Spinal cord (tissue), 10 donors: ENCODE results near the gene VARS1. TPM values are rescaled to one million over a fixed set of nuclear protein-coding genes. Genes with fewer than 3 reads are reported as not detected.

ENCODE experiments used
- DNase-seq, 6 donors: peaks; one replicate each; pipeline versions ENCODE4 v3.0.0 to v3.0.0-alpha.2; 2013 to 2015; ENCODE audit warnings: low spot score in 6 of 6, low read depth in 4 of 6
- H3K27ac ChIP-seq: one replicate; pipeline ENCODE4 v1.5.1; 2013; ENCODE audit warnings: low read depth, low read length, control low read depth
- H3K27me3 ChIP-seq: one replicate; pipeline ENCODE4 v1.6.1; 2013; ENCODE audit warnings: low read length; ENCODE audit not compliant: control insufficient read depth, insufficient read depth
- H3K36me3 ChIP-seq: one replicate; pipeline ENCODE4 v1.6.1; 2013; ENCODE audit warnings: low read length; ENCODE audit not compliant: control insufficient read depth, insufficient read depth
- H3K4me1 ChIP-seq: one replicate; pipeline ENCODE4 v1.6.1; 2013; ENCODE audit warnings: low read length; ENCODE audit not compliant: control insufficient read depth, insufficient read depth
- H3K4me3 ChIP-seq: one replicate; pipeline ENCODE4 v1.5.1; 2013; ENCODE audit warnings: low read depth, low read length, control low read depth
- H3K9me3 ChIP-seq: one replicate; pipeline ENCODE4 v1.6.1; 2013; ENCODE audit warnings: low read length; ENCODE audit not compliant: control insufficient read depth, insufficient read depth
- WGBS: methylation state at CpG from one replicate; pipeline ENCODE4 v1.1.5; 2013; ENCODE audit warnings: missing lambda C conversion rate; ENCODE audit not compliant: insufficient coverage; 5-methylcytosine and 5-hydroxymethylcytosine counted together
- polyA plus RNA-seq, 2 donors: library from polyadenylated mRNA; unstranded; fragments of 120-200 nt; gene quantifications; one replicate each; pipeline ENCODE4 v1.2.1, GENCODE V29; 2013; ENCODE audit not compliant: insufficient read length in 2 of 2
- total RNA-seq, 2 donors: library from RNA; depleted of rRNA in 1 of 2; stranded (reverse); fragments of 120-200 nt in 1 of 2; fragments of >200 nt in 1 of 2; gene quantifications; one replicate each; pipeline versions ENCODE4 v1.2.3 to v1.2.4, GENCODE V29; 2013 to 2014
- donor health status: healthy.

Gene VARS1
- total and polyA plus RNA-seq, 4 donors: 25.3 to 70.6 (median 50.8) TPM

DNA sequence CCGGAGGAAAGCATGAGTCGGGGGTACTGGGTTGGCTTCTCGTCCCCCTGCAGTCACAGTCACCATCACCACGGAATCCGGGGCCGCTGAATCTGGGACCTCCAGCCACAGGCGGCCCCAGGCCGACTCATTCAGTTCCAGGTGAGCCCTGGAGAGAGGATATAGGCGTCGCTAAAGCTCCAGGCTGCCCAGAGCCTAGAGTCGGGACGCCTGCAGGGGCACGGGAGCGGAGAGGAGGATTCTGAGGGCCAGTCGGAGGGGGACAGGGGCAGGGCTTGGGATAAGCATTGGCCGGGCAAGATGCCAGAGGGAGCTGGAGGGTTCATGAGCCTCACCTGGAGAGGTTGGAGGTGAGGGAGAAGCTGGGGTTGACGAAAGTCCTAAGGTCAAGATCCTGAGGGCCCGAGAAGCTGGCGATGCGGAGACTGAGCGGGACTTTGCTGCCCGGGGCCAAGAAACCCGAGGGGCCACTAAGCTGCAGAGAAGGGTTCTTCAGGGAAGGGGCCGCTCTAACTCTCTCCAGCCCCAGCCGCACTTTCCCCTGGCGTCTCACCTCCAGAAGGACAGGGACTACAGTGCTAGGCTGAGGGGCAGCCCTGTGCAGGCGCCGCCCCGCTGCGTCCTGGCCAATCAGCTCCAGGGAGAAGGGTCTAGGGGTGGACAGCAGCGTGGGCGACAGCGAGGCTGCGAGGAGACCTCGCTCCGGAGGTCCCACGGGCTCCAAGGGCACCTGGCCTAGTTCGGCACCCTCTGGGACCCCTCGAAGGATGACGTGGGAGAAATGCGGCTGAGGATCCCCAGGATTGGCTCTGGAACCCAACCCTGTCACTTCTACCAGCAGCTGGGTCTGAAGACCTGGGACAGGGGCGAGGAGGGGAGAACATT lies 29.4 kb downstream of the VARS1 start:
- DNase-seq: peak in 2 of 6 donors; percentile 34 to 40
- peak overlapping the region; percentile 34 for H3K4me3 ChIP-seq

DNA sequence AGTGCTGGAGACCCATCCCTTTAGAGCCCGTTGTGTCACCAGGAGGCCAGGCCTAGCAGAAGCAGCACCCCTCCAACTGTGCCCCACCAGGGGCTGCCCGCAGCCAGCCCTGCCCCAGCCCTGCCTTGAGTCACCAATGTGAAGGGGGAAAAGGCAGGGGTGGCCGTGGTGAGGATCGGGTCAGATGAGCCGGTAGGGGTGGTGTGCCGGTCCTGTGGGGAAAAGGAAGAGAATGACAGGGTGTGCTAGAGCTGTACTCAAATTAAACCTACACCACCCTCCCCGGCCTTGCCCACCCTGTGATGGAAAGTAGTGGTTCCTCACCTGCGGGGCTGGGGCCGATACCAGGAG lies 30.0 kb downstream of the VARS1 start:
- Histone ChIP-seq H3K27me3 (no peaks in the 10 kb centered on the region), H3K36me3 (peaks cover 24% of the 10 kb centered on the region), H3K27ac (no peak overlapping the region), H3K4me3 (no peak overlapping the region), H3K9me3 (no peaks in the 10 kb centered on the region), H3K4me1 (peaks cover 31% of the 10 kb centered on the region)
- 78% methylated on average over 3 of the region's 9 CpGs for WGBS
- DNase-seq: no peak

More for the DNA sequence above, 29.4 kb downstream of the VARS1 start:
- Histone ChIP-seq H3K27me3 (no peaks in the 10 kb centered on the region), H3K9me3 (no peaks in the 10 kb centered on the region), H3K4me1 (peaks cover 31% of the 10 kb centered on the region), H3K36me3 (peaks cover 22% of the 10 kb centered on the region), H3K27ac (no peak overlapping the region)
- WGBS: 30% methylated on average over 34 of the region's 42 CpGs

DNA sequence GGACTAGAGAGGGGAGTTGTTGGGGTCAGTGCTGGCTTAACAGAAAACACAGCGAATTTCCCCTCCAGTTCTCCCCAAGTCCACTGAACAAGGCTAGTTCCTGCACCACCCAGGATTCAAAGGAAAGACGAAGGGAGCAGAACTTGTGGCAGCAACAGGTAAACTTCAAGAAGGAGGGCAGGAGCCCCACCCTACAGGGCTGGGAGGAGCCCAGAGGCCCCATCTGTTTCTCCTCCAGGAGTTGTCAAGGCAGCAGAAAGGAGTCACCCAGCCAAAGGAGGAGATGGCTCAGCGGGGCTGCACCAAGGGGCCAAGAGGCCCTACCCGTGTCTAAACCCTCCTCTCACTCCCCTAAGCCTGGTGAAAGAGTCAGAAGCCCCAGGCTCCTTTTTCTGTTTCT lies 31.4 kb downstream of the VARS1 start:
- no peak overlapping the region for H3K4me3 ChIP-seq
- no peak for DNase-seq
- peaks cover 32% of the 10 kb centered on the region for H3K36me3 ChIP-seq
- peaks cover 31% of the 10 kb centered on the region for H3K4me1 ChIP-seq
- no peaks in the 10 kb centered on the region for H3K27me3 ChIP-seq
- H3K27ac ChIP-seq: peak overlapping the region; percentile 90
- 100% methylated on average over 1 of the region's 4 CpGs for WGBS
- no peaks in the 10 kb centered on the region for H3K9me3 ChIP-seq

DNA sequence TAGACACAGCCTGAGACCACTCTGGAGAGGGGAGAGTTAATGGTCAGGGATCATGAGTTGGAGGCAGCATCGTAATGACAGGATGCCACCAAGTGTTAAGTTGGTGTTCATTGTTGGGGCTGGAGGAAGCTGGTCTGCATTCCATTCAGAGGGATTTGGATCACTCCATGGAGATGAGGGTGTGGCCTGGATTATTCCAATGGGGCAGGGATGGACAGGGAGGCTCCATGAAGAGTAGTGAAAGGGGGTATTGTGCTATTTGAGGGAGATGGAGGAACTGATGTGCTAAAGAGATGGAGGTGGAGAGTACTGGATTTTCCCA lies 32.0 kb downstream of the VARS1 start:
- DNase-seq: peak in 4 of 6 donors; percentile 41 to 84 (median 58)
- Histone ChIP-seq H3K27ac (peak overlapping the region; percentile 90), H3K36me3 (peaks cover 32% of the 10 kb centered on the region), H3K4me3 (no peak overlapping the region), H3K27me3 (no peaks in the 10 kb centered on the region), H3K9me3 (no peaks in the 10 kb centered on the region), H3K4me1 (peaks cover 31% of the 10 kb centered on the region)
- 0% methylated on average over 1 of the region's 1 CpG for WGBS

DNA sequence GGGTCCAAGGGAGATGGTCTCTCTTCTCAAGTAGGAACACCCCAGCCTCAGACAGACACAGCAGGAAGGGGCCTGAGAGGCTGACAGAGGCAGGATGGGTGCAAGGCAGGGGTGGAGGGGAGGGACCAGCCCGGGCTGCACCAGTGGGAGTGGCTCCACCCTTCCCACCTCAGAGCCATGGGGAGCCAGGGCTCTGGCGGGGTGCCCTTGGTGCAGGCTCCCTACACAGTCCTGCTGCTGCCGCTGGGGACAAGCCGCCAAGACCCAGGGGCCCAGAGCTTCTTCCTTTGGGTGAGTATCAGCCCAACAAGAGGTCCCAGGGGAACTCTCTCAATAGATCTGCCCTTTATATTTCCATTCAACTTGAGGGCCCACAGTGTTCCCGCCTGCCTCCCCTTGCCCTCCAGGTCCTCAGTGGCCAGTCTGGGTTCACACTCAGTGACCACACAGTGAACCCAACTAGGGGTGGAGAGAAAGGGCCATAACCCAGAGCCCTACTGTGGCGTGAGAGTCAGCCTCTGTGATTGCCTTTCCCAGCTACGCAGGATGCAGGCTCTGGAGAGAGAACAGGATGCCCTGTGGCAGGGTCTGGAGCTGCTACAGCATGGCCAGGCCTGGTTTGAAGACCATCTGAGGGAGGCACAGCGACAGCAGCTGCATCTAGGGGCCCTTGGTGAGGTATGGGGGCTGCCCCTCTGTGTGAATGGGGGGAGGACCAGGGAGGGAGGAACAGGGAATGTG lies 32.5 kb downstream of the VARS1 start:
- H3K27ac ChIP-seq: peak overlapping the region; percentile 90
- WGBS: 59% methylated on average over 8 of the region's 8 CpGs
- H3K4me1 ChIP-seq: peaks cover 31% of the 10 kb centered on the region
- H3K4me3 ChIP-seq: no peak overlapping the region
- H3K9me3 ChIP-seq: no peaks in the 10 kb centered on the region
- H3K27me3 ChIP-seq: no peaks in the 10 kb centered on the region
- peaks cover 34% of the 10 kb centered on the region for H3K36me3 ChIP-seq
- DNase-seq: no peak

DNA sequence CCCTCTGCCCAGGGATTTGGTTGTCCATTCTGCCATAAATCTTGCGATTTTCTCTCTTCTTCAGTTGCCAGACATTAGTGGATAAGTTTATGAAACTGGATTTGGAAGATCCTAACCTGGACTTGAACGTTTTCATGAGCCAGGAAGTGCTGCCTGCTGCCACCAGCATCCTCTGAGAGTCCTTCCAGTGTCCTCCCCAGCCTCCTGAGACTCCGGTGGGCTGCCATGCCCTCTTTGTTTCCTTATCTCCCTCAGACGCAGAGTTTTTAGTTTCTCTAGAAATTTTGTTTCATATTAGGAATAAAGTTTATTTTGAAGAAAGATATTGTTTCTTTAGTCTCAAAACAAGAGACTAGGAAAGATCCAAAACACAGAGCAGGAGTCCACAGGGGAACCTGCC lies 33.2 kb downstream of the VARS1 start, which contains the start of gene SAPCD1:
Gene SAPCD1 (plus strand): TSS at position 301 of the 400 bp plus-strand sequence. CDS start 399 bp downstream, outside the sequence.
- no peak within 1 kb of the TSS for H3K4me3 ChIP-seq
- H3K9me3 ChIP-seq: no peaks in the 10 kb centered on the region
- WGBS: 43% methylated on average over 1 of the region's 4 CpGs
- H3K27me3 ChIP-seq: no peaks in the 10 kb centered on the region
- H3K27ac ChIP-seq: peak within 1 kb of the TSS; percentile 90
- H3K4me1 ChIP-seq: peaks cover 31% of the 10 kb centered on the region
- no peak for DNase-seq
- peaks cover 34% of the 10 kb centered on the region for H3K36me3 ChIP-seq

DNA sequence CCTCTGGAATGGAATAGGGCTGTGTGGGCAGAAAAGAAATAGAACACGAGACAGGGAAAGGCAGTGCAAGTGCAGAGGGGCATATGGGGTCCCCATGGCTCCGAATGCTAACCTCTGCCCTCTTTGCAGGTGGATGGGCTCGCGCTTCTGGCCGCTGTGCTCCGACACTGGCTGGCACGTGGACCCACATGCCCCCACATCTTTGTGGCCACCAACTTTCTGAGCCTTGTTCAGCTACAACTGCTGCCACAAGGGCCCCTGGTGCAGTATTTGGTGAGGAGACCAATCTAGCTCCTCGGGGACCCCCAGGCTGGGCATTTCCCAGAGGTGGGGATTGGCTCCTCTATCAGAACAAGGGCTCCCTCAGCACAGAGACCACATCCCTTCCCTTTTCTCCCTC lies 34.2 kb downstream of the VARS1 start:
- DNase-seq: no peak

DNA sequence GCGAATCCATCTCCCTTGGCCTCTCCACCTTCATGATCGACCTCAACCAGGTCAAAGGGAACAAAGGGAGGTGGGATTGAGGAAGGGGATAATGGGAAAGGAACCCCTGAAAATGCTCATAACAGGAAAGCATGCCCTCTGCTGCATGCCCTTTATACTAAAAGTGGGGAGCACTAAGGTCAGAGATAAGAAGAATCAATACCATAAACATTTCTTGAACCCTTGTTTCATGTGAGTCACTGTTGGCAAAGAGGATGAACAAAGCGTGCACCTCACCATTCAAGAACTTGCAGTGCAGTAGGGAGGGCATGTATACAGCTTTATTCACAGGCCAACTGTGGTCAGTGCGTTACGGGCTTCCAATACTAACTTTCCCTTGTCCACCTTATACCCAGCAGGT lies 34.8 kb downstream of the VARS1 start:
- Histone ChIP-seq H3K36me3 (peaks cover 31% of the 10 kb centered on the region), H3K27me3 (no peaks in the 10 kb centered on the region), H3K4me3 (no peak overlapping the region), H3K27ac (no peak overlapping the region), H3K9me3 (no peaks in the 10 kb centered on the region), H3K4me1 (peaks cover 23% of the 10 kb centered on the region)
- DNase-seq: no peak
- whole genome bisulfite sequencing: no CpG with 5 or more reads among the region's 5 CpGs

More for the DNA sequence above, 34.2 kb downstream of the VARS1 start:
- Histone ChIP-seq H3K36me3 (peaks cover 34% of the 10 kb centered on the region), H3K27ac (no peak overlapping the region), H3K9me3 (no peaks in the 10 kb centered on the region), H3K27me3 (no peaks in the 10 kb centered on the region), H3K4me3 (no peak overlapping the region), H3K4me1 (peaks cover 28% of the 10 kb centered on the region)
- WGBS: 99% methylated on average over 8 of the region's 8 CpGs

DNA sequence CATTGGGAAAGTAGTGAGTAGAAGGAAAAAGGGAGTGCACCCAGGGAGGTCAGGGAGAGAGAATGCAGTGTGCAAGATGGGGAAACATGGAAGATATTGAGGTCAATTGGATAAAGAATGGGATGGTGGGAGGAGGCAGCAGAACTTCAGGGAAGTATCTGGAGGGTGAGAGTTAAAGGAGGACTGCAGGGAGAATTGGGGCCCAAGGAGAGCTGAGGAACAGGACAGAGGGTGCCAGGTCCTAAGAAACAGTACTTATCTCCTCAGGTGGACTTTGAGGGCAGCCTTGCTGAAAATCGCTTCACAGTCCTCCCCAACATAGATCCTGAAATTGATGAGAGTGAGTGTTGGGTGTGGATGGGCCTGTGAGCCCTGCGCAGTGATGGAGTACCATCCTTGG lies 37.3 kb downstream of the VARS1 start:
- 100% methylated on average over 1 of the region's 2 CpGs for WGBS
- H3K36me3 ChIP-seq: peaks cover 23% of the 10 kb centered on the region

More for the DNA sequence above, 37.3 kb downstream of the VARS1 start:
- H3K4me3 ChIP-seq: no peak overlapping the region
- H3K27me3 ChIP-seq: no peaks in the 10 kb centered on the region
- H3K9me3 ChIP-seq: no peaks in the 10 kb centered on the region
- H3K4me1 ChIP-seq: peaks cover 8% of the 10 kb centered on the region
- no peak for DNase-seq
- no peak overlapping the region for H3K27ac ChIP-seq
